KBM-7 (cell line): ENCODE measurements around the gene FRMD4B.
"Not testable (repeated sequence)": the region's sequence is repeated elsewhere in the genome, so short reads cannot be mapped to it uniquely, and the experiment has no call there.

Source experiments
- DNase-seq: peaks from one replicate; pipeline ENCODE4 v3.0.0-alpha.2; 2015
- in situ Hi-C: fragments of 300-500 bp; cut with MboI; formaldehyde crosslinking; loops from 2 replicates; pipeline ENCODE4 v1.14.3; 2020; ENCODE audit warnings: low sequenced_read_pairs, low pct_unique_long_range_greater_than_20kb, mixed read lengths

The FRMD4B gene

DNA sequence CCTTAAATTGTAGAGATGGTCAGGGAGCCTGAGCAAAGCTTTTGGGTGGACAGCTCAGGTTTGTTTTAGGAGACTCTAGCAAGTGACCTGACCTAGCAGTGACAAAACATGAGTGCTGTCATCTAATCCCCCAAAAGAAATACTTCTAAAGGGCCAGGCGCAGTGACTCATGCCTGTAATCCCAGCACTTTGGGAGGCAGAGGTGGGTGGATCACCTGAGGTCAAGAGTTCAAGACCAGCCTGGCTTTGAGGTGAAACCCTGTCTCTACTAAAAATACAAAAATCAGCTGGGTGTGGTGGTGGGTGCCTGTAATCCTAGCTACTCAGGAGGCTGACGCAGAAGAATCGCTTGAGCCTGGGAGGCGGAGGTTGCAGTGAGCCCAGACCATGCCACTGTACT, 150.7 kb downstream of the FRMD4B start:
- DNase-seq, in situ Hi-C loops: not testable (repeated sequence)

DNA sequence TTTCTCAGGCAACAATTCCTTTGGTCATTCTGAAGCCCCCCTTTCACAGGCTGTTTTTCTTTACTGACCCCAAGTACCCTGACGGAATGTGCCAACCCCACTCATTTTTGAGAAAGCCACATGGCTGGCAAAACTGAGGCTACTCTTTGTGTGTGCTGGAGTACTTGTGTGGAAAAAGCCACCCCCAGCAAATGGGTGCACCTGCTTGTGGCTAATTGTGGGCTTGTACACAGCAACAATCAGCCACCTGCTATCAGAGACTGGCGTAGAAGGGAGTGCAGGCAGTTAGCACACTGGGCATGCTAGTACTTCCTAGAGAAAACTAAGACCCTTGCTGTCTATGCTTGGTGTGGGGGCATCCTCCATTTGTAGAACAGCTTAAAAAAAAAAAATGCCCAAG, 153.4 kb downstream of the FRMD4B start:
- DNase-seq, result no peak
- in situ Hi-C loops, result no loop called here

DNA sequence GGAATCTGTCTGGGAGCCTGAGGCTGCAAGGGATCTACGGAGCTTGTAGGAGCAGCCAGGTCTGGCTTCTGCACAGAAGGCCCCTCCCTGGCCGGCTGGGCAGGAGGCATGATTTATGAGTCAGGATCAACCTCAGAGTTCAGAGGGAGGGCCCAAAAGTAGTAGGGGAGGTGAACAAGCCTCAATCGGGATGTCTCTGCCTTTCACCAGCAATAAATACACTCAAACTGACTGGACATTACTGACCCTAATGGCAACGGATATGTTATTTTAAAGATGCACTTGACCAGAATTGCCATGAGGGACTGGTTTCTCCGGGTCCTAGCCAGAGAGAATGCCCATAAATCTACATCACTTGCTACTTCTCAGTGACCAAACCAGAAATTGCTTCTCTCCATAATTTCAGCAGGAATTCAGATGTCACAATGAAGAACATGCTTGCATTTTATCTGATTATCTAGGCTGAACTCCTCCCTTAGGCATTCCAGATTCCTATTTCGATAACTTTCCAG, 153.9 kb downstream of the FRMD4B start:
- in situ Hi-C loops, result no loop called here

DNA sequence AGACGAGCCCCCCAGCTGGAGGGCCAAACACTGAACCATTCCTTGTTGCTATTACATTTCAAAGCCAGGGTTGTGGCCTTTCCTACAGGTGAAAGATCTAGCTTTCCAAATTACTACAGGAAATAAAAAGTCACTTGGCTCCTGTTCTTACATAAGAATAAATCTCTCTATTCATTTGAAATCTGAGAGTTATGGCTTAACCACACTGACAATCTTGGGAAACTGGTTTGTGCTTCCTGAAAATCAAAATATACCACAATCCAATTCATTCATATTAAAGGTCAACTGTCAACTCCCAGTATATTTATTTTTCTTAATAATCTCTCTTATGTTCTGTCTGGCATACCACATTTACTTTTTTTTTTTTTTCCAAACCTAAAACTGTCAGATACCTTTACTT, 159.8 kb downstream of the FRMD4B start:
- DNase-seq, result no peak
- in situ Hi-C loops, result no loop called here

More for the DNA sequence above, 153.9 kb downstream of the FRMD4B start:
- no peak for DNase-seq

- in situ Hi-C loops, result no loop called here
- no peak for DNase-seq
Measured at GRCh38 chr3:69219101-69219708, 166.7 kb downstream of the FRMD4B start.

- in situ Hi-C loops, result no loop called here
Measured at GRCh38 chr3:69218079-69218478, 167.8 kb downstream of the FRMD4B start.

DNA sequence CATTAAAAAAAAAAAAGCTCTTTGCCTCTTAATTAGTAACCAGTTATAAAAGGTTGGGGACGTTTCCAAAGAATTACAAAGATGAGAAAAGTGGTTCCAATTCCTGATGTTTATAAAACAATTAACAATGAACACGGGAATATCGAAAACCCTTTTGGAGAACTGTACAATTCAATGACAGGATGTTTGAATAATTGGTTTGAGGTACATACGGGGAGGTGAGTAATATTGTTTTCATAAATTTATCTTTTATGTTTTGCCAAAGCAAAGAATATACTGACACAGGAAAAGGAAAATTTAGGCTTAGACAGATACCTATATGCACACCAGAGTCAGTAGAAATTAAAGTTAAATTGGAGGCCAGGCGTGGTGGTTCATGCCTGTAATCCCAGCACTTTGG, 168.9 kb downstream of the FRMD4B start:
- in situ Hi-C loops, result no loop called here
- no peak for DNase-seq

More at GRCh38 chr3:69218079-69218478, 167.8 kb downstream of the FRMD4B start:
- no peak for DNase-seq

GRCh38 chr3:69214241-69214640, 171.6 kb downstream of the FRMD4B start:
- in situ Hi-C loops, result no loop called here
- no peak for DNase-seq

- DNase-seq, result peak; percentile 81
Measured at GRCh38 chr3:69212411-69213160, 173.3 kb downstream of the FRMD4B start.

DNA sequence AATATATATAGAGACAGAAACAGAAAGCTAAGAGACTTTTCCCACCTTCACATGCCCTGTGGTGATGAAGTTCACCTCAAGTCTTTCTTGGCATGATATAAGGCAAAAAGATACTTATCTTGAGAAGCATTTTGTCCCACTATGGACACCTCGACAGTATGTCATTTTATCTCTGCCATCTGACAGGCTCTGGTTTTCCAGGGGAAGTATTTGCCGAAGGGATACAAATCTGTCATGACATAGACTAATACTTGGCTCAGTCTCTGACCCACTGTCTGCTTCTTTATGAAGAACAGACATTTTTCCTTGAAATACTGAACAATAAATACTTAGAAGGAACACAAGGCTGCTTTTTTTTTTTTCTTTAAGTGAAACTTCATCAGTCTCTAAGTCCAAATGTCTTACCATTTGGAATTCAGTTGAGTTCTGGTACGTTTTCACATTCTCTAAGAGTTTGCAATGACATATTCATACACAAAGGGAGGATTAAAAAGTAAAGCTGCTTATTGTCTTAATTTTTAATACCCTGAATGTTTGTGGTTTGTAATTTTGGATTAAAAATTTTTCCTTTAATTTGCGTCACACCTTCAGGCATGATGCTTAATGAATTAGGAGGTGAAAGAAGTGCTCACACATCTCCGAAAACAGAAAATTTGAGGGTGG, 175.7 kb downstream of the FRMD4B start:
- DNase-seq, result no peak

More at GRCh38 chr3:69212411-69213160, 173.3 kb downstream of the FRMD4B start:
- in situ Hi-C loops, result no loop called here

DNA sequence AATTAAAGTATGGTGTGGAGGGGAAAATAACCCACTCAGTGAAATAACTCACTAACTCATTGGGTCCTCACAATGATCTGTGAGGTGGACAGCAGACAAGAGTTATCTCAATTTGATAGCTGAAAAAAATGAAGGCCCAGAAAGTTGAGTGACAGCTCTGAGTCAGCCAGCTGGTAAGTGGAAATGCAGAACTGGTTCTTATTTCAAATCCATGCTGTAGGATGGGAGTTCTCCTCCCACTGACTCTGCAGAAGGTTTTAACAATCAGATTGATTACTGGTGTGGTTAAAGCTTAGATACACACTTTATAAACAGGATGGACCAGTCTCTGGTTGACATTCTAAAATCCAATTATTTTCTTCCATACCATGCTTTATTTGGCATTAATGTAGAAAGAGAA, 176.5 kb downstream of the FRMD4B start:
- in situ Hi-C loops, result no loop called here

More for the DNA sequence above, 175.7 kb downstream of the FRMD4B start:
- in situ Hi-C loops, result no loop called here

DNA sequence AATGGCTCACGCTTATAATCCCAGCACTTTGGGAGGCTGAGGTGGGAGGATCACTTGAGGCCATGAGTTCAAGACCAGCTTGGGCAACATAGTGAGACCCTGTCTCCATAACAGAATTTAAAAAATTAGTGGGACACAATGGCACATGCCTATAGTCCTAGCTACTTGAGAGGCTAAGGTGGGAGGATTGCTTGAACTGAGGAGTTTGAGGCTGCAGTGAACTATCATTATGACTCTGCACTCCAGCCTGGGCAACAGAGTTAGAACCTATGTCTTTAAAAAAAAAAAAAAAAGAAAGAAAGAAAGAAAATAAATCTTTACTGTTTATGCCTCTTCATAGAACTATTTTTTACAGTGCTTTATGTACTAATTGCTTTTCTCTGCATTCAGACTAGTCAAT, 178.9 kb downstream of the FRMD4B start:
- no peak for DNase-seq
- in situ Hi-C loops, result no loop called here

More for the DNA sequence above, 176.5 kb downstream of the FRMD4B start:
- DNase-seq, result peak; percentile 35

GRCh38 chr3:69205385-69205784, 180.5 kb downstream of the FRMD4B start:
- no peak for DNase-seq
- in situ Hi-C loops, result no loop called here

DNA sequence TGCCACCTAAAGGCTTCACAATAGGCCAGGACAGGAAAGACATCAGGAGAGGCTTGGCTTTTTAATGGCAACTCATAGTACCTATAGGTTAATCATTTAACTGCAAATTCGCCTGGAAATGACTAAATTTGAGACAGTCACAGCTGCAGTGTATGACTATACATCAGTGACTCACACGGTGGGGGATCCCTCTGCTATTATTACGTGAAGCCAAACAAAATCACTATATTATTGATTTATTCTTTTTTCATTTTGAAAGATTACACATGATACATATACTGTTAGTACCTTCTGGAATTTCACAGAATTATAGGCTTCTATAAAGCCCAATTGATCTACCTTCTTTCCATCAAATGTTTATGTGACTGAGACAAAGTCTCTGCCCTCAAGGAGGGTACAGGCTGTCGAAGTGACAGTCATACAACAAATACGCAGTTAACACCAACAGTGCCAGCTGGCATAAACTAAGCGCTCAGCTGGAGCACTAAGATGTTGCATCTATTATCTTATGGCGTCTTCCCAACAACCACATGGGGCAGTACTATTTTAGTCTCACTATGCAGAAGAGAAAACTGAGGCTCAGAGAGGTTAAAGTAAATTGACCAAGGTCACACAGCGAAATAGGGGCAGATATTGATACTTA, 181.5 kb downstream of the FRMD4B start:
- in situ Hi-C loops, result no loop called here
- no peak for DNase-seq

DNA sequence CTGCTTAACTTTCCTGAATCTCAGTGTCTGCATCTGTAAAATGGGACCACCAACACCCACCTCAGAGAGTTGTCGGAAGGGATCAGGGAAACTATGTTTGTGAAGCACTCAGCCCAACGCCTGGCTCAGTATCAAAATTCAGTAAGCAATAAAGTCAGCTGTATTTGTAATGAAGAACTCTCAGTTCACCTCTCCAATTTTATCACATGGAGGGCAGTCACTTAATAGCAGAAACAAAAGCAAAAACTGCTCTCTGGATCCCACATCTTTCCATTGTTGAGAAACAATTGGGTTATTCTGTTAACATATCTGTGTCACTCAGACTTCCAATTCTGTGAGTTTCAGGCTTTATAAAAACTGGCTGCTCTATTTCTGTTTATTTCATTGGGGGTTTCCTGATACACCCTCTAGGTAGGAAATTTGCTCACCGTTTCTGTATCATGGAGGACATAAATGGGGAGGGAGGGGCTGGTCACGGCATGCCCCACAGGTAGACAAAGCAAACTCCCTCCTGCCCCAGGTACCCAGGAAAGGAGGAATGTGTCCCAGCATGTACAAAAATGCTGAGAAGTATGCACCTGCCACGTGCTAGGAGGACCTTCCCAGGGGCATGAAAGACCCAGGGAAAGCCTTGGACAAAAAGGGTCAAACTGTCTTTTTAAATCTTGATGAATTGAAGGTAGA, 182.1 kb downstream of the FRMD4B start:
- in situ Hi-C loops, result no loop called here
- no peak for DNase-seq

- in situ Hi-C loops, result no loop called here
- no peak for DNase-seq
Measured at GRCh38 chr3:69201658-69202057, 184.2 kb downstream of the FRMD4B start.

DNA sequence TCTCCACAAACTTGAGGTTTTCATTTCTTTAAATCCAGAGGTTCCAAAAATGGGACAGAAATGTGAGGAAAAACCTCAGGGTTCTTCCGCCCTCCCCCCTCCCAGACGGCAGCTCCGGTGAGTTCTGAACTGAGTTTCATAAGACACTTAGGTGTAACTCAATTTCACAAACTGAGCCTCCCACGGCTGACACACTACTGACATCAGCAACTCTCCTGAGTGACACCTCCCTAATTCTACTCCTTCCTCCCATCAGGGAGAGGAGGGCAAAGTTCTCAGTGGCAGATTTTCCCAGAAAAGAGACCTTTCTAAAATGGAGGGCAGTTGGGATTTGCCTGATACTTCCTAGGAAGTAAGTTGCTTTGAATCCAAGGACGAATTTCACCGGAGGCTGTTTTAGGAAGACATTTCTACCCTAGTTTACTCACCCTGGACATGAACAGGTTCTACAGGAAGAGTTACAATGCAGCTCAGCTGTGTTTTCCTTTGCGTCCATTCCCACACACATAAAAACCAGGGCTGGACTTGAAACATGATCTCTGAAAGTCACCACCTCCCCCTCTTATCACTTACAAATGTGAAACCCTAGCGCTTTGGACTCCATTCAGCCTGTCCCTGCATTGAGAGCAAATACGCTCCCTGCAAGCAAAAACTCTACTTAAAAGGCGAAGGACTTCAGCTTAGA, 185.4 kb downstream of the FRMD4B start:
- in situ Hi-C loops, result no loop called here
- DNase-seq, result no peak

- in situ Hi-C loops, result no loop called here
- no peak for DNase-seq
Measured at GRCh38 chr3:69199942-69200341, 185.9 kb downstream of the FRMD4B start.
